Thyroid gland (tissue), 4 donors: ENCODE results near the gene BMP6. TPM values are rescaled to one million over a fixed set of nuclear protein-coding genes. Genes with fewer than 3 reads are reported as not detected.

ENCODE experiments used
- DNase-seq, 2 donors: peaks; one replicate each; pipeline ENCODE4 v3.0.0-alpha.2; 2019
- H3K27ac ChIP-seq, 3 donors: fragments of 200-600 bp; sonication (generic); 1 replicate in 2 of 3; 2 replicates in 1 of 3; pipeline ENCODE4 v1.5.1; 2016 to 2019; ENCODE audit warnings: mild to moderate bottlenecking in 1 of 3, moderate library complexity in 1 of 3
- H3K27me3 ChIP-seq: fragments of 200-600 bp; sonication (generic); one replicate; pipeline ENCODE4 v1.5.1; 2019
- H3K36me3 ChIP-seq, 2 donors: fragments of 200-600 bp; sonication (generic); one replicate each; pipeline ENCODE4 v1.5.1; 2016 to 2019
- H3K4me1 ChIP-seq, 2 donors: fragments of 200-600 bp; sonication (generic); one replicate each; pipeline ENCODE4 v1.5.1; 2017 to 2019
- H3K4me3 ChIP-seq, 3 donors: fragments of 200-600 bp; sonication (generic); replicated peaks in 1 of 3; 1 replicate in 2 of 3; 2 replicates in 1 of 3; pipeline ENCODE4 v1.5.1; 2016; ENCODE audit warnings: mild to moderate bottlenecking in 1 of 3
- H3K9me3 ChIP-seq: fragments of 200-600 bp; sonication (generic); one replicate; pipeline ENCODE4 v1.5.1; 2017
- POLR2A ChIP-seq, 2 donors: fragments of 450-650 bp; IDR thresholded peaks; one replicate each; pipeline ENCODE4 v1.6.1; 2017; ENCODE audit warnings: antibody characterized with exemption in 2 of 2, mild to moderate bottlenecking in 2 of 2, moderate library complexity in 1 of 2
- WGBS, 2 donors: methylation state at CpG; one replicate each; pipeline ENCODE4 v1.1.5; 2017; 5-methylcytosine and 5-hydroxymethylcytosine counted together
- intact Hi-C: fragments of 100-400 bp; cut with DNase I; formaldehyde crosslinking; loops from one replicate; pipeline ENCODE4 v1.15.1; 2023
- total RNA-seq, 4 donors: library from RNA; depleted of rRNA; stranded (reverse); fragments of >200 nt; gene quantifications; one replicate each; pipeline ENCODE4 v1.2.3, GENCODE V29; 2016
- TF ChIP-seq, protein P1 (sequence below), 6 experiments: fragments of 200-600 bp in 3 of 6; fragments of 450-650 bp in 3 of 6; sonication (generic) in 3 of 6; IDR thresholded peaks; one replicate each; pipeline ENCODE4 v1.5.1; 2016 to 2019; ENCODE audit warnings: antibody characterized with exemption in 6 of 6, mild to moderate bottlenecking in 2 of 6, inconsistent platforms in 1 of 6, moderate library complexity in 1 of 6

The BMP6 gene
- total RNA-seq, 4 donors from 2014 or later = 0.78 to 3.1 (median 1.9) TPM

GRCh38 chr6:7742223-7742785, 16.4 kb downstream of the BMP6 start:
- no peaks in the 10 kb centered on the region for H3K36me3 ChIP-seq
- no peaks in the 10 kb centered on the region for H3K4me1 ChIP-seq
- H3K27ac ChIP-seq = no peak overlapping the region
- intact Hi-C loops = no loop called here
- whole genome bisulfite sequencing, 2 donors = 45 to 47% methylated on average over 10 of the region's 10 CpGs
- no peaks in the 10 kb centered on the region for H3K9me3 ChIP-seq
- DNase-seq = no peak
- H3K4me3 ChIP-seq = no peak overlapping the region
- no peaks in the 10 kb centered on the region for H3K27me3 ChIP-seq
- TF ChIP-seq, protein P1, sequence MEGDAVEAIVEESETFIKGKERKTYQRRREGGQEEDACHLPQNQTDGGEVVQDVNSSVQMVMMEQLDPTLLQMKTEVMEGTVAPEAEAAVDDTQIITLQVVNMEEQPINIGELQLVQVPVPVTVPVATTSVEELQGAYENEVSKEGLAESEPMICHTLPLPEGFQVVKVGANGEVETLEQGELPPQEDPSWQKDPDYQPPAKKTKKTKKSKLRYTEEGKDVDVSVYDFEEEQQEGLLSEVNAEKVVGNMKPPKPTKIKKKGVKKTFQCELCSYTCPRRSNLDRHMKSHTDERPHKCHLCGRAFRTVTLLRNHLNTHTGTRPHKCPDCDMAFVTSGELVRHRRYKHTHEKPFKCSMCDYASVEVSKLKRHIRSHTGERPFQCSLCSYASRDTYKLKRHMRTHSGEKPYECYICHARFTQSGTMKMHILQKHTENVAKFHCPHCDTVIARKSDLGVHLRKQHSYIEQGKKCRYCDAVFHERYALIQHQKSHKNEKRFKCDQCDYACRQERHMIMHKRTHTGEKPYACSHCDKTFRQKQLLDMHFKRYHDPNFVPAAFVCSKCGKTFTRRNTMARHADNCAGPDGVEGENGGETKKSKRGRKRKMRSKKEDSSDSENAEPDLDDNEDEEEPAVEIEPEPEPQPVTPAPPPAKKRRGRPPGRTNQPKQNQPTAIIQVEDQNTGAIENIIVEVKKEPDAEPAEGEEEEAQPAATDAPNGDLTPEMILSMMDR (IDR thresholded peaks at IDR 0.05) = no peak
- no peak for TF ChIP-seq POLR2A (IDR thresholded peaks at IDR 0.05)

DNA sequence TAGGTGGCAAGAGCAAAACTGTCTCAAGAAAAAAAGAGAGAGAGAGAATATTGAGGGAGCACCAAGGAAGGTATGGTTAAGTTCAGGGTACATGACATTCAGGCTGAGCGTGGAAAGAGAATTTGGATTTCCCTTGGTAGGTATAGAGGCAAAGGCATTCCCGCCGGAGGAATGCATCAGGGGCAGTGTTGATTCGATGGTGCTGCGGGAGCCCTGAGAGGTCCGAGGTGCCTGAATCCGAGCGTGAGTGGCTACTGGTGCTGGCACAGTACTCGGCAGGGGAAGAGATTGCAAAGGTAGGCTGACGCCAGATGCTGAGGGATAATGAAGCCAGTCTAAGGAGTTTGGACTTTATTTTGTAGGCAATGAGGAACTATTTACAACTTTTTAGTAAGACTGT, 20.0 kb downstream of the BMP6 start:
- Histone ChIP-seq H3K27ac (no peak overlapping the region), H3K36me3 (no peaks in the 10 kb centered on the region), H3K4me3 (no peak overlapping the region), H3K9me3 (no peaks in the 10 kb centered on the region), H3K27me3 (no peaks in the 10 kb centered on the region), H3K4me1 (no peaks in the 10 kb centered on the region)
- TF ChIP-seq POLR2A (IDR thresholded peaks at IDR 0.05) = no peak
- TF ChIP-seq, protein P1 (IDR thresholded peaks at IDR 0.05) = no peak
- WGBS, 2 donors = 90 to 93% methylated on average over 10 of the region's 10 CpGs
- DNase-seq = no peak
- intact Hi-C loops = no loop called here

DNA sequence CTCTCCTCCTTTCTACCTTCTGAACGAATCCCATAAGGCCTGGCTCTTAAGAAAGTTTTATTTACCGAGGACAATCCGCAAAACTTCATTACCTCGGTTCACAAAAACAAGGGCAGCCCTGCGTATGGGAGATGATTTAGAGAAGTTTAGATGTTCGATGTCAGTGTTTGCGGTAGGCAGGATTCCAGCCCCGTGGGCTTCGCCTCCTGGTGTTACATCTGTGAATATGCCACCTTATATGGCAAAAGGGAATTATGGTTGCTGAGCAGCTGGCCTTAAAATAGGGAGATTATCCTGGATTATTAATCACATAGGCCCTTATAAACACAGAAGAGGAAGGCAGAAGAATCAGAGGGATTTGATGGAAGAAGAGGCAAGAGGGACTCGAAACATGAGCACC, 21.1 kb downstream of the BMP6 start:
- WGBS, 2 donors = 93 to 95% methylated on average over 10 of the region's 10 CpGs
- no peak overlapping the region for H3K27ac ChIP-seq
- H3K4me3 ChIP-seq = no peak overlapping the region
- H3K4me1 ChIP-seq = no peaks in the 10 kb centered on the region
- no peaks in the 10 kb centered on the region for H3K36me3 ChIP-seq
- intact Hi-C loops = no loop called here
- no peak for DNase-seq
- TF ChIP-seq POLR2A (IDR thresholded peaks at IDR 0.05) = no peak
- TF ChIP-seq, protein P1 (IDR thresholded peaks at IDR 0.05) = no peak
- H3K27me3 ChIP-seq = no peaks in the 10 kb centered on the region
- H3K9me3 ChIP-seq = no peaks in the 10 kb centered on the region

- intact Hi-C loops = no loop called here
Measured at GRCh38 chr6:7747433-7747832, 21.5 kb downstream of the BMP6 start.

DNA sequence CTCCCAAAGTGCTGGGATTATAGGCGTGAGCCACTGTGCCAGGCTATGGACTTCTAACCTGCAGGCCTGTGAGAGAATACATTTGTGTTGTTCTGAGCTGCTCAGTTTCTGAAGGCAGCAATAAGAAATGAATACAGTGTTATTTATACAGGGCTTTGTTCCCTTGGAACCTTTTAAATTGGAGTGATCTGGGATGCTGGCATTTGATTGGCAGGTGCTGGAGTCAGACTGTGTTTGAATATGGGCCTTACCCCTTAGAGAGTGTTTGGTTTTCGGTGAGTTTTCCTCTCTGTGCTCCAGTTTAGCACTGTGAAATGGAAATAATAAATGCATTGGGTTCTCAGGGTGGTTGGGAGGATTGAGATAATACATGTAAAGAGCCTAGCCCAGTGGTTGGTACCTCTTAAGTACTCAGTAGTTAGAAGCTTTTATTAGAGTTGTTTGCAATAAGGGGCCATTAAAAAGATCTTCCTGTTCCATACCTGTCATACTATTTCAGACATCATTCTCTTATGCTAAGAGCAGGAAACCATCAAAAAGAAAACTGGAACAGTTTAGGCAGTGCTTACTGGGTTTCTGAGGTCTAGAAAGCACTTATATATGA, 22.1 kb downstream of the BMP6 start:
- Histone ChIP-seq H3K4me1 (no peaks in the 10 kb centered on the region), H3K4me3 (no peak overlapping the region), H3K36me3 (no peaks in the 10 kb centered on the region), H3K9me3 (no peaks in the 10 kb centered on the region), H3K27me3 (no peaks in the 10 kb centered on the region), H3K27ac (no peak overlapping the region)
- no peak for DNase-seq
- intact Hi-C loops = no loop called here
- WGBS, 2 donors = 94 to 97% methylated on average over 2 of the region's 2 CpGs
- TF ChIP-seq POLR2A (IDR thresholded peaks at IDR 0.05) = no peak
- TF ChIP-seq, protein P1 (IDR thresholded peaks at IDR 0.05) = no peak

More at GRCh38 chr6:7747433-7747832, 21.5 kb downstream of the BMP6 start:
- Histone ChIP-seq H3K9me3 (no peaks in the 10 kb centered on the region), H3K36me3 (no peaks in the 10 kb centered on the region), H3K27me3 (no peaks in the 10 kb centered on the region), H3K4me3 (no peak overlapping the region), H3K27ac (no peak overlapping the region), H3K4me1 (no peaks in the 10 kb centered on the region)
- no peak for DNase-seq
- no peak for TF ChIP-seq POLR2A (IDR thresholded peaks at IDR 0.05)
- TF ChIP-seq, protein P1 (IDR thresholded peaks at IDR 0.05) = no peak
- WGBS, 2 donors = 95 to 96% methylated on average over 5 of the region's 5 CpGs
